ENCODE results near the gene TMEM132D.

Gene TMEM132D

DNA sequence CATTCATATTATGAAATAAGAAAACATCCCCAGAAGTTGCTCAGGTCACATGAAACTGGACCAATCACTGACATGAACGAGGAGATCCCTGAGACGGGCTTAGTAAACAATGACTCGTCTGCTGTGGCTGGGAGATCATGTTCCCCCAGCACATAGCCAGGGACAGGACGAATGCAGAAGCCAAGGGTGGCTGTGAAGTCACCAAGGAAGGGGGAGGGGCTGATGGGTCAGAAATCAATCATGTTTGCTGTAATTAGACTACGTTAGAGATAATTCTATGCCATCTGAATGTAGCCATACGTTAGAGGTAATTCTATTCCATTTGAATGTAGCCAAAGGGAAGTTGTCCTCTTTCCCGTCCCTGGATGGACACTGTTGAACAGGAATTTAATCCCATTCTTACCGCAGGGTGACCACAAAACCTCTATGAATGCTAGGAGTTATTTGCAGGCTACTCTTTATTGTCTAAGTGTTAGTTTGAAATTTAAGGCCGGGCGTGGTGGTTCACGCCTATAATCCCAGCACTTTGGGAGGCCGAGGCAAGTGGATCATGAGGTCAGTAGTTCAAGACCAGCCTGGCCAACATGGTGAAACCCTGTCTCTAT lies 332.9 kb downstream of the TMEM132D start:
- no peak for DNase-seq (ENCODE audit: extremely low read depth, insufficient read length)
- Histone ChIP-seq H3K4me3 (replicated peaks; ENCODE audit: low read depth, low read length) (no peak overlapping the region), H3K36me3 (ENCODE audit: control insufficient read depth, insufficient read depth, low read length) (no peaks in the 10 kb centered on the region), H3K27me3 (replicated peaks; ENCODE audit: control insufficient read depth, insufficient read depth, low read length) (no peaks in the 10 kb centered on the region)
- no peak for TF ChIP-seq CTCF (IDR thresholded peaks at IDR 0.05; ENCODE audit: insufficient read depth, low read length, poor library complexity, severe bottlenecking)

DNA sequence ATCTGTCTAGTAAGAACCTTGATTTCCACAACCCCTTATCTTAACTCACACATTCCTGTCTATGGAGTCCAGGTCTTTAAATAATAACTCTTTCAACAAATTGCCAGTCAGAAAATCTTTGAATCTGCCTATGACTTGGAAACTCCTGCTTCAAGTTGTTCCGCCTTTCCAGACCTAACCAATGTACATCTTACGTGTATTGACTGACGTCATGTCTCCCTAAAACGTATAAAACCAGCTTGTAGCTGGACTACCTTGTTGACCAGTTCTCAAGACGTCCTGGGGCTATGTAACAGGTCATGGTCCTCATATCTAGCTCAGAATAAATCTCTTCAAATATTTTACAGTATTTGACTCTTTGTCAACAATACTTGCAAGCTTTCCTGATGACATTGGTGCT lies 337.0 kb downstream of the TMEM132D start:
- DNase-seq (ENCODE audit: extremely low read depth, insufficient read length) = no peak
- Histone ChIP-seq H3K4me3 (replicated peaks; ENCODE audit: low read depth, low read length) (no peak overlapping the region), H3K27me3 (replicated peaks; ENCODE audit: control insufficient read depth, insufficient read depth, low read length) (no peaks in the 10 kb centered on the region), H3K36me3 (ENCODE audit: control insufficient read depth, insufficient read depth, low read length) (no peaks in the 10 kb centered on the region)
- no peak for TF ChIP-seq CTCF (IDR thresholded peaks at IDR 0.05; ENCODE audit: insufficient read depth, low read length, poor library complexity, severe bottlenecking)

DNA sequence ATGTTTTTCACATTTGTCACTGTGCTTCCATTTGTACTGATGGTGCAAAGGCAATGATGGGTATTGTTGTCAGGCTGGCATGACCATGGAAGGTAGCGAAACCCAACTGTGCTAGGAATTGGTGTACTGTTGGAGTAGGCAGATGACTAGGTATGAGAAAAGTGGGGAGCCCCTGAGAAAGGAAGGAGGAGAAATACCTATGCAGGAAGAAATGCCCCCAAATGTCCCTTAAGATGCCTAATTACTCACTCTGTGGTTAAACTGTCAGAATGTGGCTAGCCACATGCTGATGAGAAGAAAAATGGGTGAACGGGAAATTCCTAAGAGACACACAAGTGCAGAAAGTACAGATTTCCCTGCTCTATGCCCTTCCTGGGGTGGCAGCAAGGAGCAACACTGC lies 339.1 kb downstream of the TMEM132D start:
- Histone ChIP-seq H3K36me3 (ENCODE audit: control insufficient read depth, insufficient read depth, low read length) (no peaks in the 10 kb centered on the region), H3K4me3 (replicated peaks; ENCODE audit: low read depth, low read length) (no peak overlapping the region), H3K27me3 (replicated peaks; ENCODE audit: control insufficient read depth, insufficient read depth, low read length) (no peaks in the 10 kb centered on the region)
- DNase-seq (ENCODE audit: extremely low read depth, insufficient read length) = no peak
- TF ChIP-seq CTCF (IDR thresholded peaks at IDR 0.05; ENCODE audit: insufficient read depth, low read length, poor library complexity, severe bottlenecking) = no peak

DNA sequence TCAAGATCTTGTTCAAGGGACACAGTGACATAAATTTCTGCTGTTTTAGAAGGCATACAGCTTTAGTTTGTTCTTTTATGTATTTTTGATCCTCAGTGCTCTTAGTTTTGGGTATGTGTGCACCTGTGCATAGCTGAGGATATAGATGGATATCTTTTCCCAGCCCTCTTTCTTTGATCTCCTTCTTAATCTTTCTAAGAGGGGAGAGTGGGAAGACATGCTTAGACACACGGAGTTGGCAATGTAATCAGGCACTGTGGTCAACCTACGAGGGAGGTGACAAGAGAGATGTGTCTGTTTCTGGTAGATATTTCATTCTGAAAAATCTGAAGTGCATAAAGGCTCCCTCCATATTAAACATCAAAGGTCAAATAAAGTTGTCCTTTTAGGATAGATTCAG lies 340.6 kb downstream of the TMEM132D start:
- no peak for DNase-seq (ENCODE audit: extremely low read depth, insufficient read length)
- Histone ChIP-seq H3K36me3 (ENCODE audit: control insufficient read depth, insufficient read depth, low read length) (no peaks in the 10 kb centered on the region), H3K27me3 (replicated peaks; ENCODE audit: control insufficient read depth, insufficient read depth, low read length) (no peaks in the 10 kb centered on the region), H3K4me3 (replicated peaks; ENCODE audit: low read depth, low read length) (no peak overlapping the region)
- TF ChIP-seq CTCF (IDR thresholded peaks at IDR 0.05; ENCODE audit: insufficient read depth, low read length, poor library complexity, severe bottlenecking) = no peak

- no peaks in the 10 kb centered on the region for H3K36me3 ChIP-seq (ENCODE audit: control insufficient read depth, insufficient read depth, low read length)
- H3K4me3 ChIP-seq (replicated peaks; ENCODE audit: low read depth, low read length) = no peak overlapping the region
- no peaks in the 10 kb centered on the region for H3K27me3 ChIP-seq (replicated peaks; ENCODE audit: control insufficient read depth, insufficient read depth, low read length)
- TF ChIP-seq CTCF (IDR thresholded peaks at IDR 0.05; ENCODE audit: insufficient read depth, low read length, poor library complexity, severe bottlenecking) = no peak
- DNase-seq (ENCODE audit: extremely low read depth, insufficient read length) = no peak
These were observed 342.5 kb downstream of the TMEM132D start for GRCh38 chr12:129561304-129561703.

DNA sequence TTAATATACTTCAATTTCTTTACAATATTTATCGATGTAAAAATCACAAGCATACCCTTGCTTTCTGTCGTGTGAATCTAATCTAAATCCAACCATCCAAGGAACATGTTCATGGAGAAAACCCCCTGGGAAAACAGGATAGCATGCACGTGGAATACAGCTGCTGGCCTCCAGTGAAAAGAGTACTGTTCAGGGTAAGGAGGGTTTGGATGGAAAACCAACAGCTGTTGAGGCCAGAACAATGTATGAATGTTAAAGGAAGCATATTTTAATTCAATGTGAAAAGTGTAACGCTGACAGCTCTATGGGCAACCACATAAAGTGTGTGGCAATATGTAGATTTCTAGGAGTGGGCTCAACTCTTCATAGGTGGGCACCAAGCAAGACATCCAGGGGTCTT lies 344.0 kb downstream of the TMEM132D start:
- no peak for TF ChIP-seq CTCF (IDR thresholded peaks at IDR 0.05; ENCODE audit: insufficient read depth, low read length, poor library complexity, severe bottlenecking)
- Histone ChIP-seq H3K4me3 (replicated peaks; ENCODE audit: low read depth, low read length) (no peak overlapping the region), H3K36me3 (ENCODE audit: control insufficient read depth, insufficient read depth, low read length) (no peaks in the 10 kb centered on the region), H3K27me3 (replicated peaks; ENCODE audit: control insufficient read depth, insufficient read depth, low read length) (no peaks in the 10 kb centered on the region)
- DNase-seq (ENCODE audit: extremely low read depth, insufficient read length) = no peak

All from GM06990 (cell line).